Fibroblast of skin of right quadriceps (primary cell): ENCODE measurements around the gene HYAL2.
"Not testable (repeated sequence)": the region's sequence is repeated elsewhere in the genome, so short reads cannot be mapped to it uniquely, and the experiment has no call there.

ENCODE experiments used
- DNase-seq: peaks from one replicate; pipeline ENCODE4 v3.0.0-alpha.2; 2013

Gene HYAL2

DNA sequence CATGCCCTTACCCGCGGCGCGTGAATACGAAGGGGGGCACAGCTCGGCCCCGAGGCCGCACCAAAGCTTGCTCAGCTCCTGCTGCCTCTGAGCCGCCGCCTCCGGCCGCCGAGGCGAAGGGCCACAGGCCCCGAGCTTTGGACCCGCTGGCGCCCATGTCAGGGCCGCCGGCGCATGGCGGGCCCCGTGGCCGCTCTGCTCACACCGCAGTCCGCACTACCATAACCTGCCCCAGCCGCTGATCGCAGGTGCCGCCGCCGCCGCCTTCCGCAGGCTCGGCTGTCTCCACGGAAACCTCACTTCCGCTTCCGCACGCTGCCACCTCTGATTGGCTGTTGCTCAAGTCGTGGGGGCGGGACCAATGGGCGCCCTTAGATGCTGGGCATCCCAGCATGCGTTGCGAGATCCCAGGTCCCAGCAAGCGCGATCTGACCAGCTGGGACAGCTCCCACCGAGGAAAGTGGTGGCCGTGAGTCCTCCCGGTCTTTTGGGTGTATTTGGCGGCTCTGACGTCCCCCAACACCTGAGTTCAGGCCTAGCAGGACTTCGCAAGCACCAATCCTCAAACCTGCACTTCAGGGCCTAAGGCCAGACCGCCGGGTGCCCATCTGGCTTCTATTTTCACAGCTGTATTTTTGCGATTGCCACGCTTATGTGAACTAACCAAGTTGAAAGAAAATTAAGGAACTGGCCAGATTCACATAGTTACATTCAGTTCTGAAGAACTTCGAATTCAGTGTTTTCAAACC lies 5.6 kb upstream of the HYAL2 start, which contains the start of gene TUSC2:
TUSC2 (minus strand) TSS at position 281 of the 749 bp plus-strand sequence; CDS start at position 157, 124 bp downstream.
- DNase-seq: peak; percentile 93

DNA sequence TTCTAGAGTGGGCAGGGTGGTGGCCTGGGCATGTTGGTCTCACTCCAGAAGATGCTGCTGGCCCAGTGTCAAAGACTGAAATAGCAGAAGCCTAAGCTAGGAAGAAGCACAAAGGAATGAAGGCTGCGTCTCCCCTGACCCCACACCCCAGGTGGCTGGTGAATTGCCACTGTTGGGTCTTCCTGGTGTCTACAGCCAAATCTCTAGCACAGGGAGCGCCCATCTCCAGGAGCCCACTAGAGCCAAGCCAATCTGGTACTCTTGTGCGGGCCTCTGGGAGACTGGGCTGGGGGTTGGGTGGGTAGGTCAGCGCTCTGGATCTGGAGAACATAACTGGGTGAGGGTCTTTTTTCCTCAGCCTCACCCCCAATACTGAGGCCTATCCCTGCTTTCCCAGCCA lies 4.6 kb upstream of the HYAL2 start:
- no peak for DNase-seq

DNA sequence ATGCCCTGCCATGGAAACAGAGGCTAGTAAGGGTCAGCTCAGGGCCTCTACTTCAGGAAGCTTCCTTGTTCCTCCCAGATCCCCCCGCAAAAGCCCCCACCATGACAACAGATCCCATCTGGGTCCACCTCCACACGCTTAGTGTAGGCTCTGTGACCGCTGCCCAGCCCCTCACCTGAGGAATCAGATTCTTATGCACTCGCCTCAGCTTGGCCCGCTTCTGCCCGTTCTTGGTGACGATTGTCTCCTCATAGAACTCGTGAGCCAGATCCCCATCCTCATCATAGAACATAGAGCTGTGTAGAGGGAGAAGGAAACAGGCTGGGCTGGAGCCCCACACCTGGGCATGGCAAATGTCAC lies 3.6 kb upstream of the HYAL2 start:
- no peak for DNase-seq

DNA sequence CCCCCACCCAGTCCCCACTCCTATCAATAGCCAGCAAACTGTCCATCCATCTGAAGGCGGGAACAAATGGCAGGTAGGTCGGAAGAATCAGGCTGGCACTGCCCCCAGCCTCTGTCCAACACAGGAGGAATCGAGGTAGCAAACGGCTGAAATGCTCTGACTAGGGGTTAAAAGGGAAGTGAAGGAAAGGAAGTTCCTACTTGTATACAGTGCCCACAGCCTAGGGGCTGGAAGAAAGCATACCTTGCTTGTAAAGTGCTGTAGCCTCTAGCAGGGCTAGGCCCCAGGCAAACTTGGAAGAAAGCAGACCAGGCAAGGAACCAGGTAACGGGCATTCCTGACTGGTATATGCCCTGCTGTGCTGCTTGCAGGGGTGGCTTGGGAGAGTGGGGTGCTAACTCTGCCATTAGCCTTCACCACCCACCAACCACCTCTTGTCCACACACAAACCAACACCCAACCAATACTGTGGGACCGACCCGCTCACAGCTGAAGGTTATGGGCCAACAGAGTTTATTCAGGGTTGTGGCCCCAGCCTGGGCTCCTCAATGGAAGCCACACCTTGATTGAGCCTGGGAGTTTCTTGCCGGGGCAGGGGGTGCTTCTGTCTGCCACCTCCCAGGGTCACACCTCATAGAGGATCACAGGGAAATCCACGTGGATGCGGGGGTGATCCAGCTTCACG lies 3.1 kb upstream of the HYAL2 start:
- no peak for DNase-seq

DNA sequence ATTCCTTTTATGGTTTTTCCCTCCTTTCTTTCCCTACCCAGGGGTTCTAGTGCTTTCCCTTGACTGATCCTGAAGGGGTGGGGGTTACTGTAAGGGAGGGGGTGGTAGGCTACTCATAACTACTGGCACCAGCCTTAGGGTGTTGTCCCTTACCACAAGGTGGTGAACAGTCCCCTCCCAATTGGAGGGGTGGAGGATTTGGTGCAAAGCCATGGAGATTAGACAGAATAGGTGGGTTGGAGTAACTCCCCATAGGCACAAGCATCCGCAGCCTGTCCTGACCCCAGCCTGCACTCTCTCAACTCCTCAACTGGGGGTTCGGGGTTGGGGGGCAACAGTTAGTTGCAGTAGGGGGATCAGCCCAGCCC lies 2.6 kb upstream of the HYAL2 start:
- no peak for DNase-seq

DNA sequence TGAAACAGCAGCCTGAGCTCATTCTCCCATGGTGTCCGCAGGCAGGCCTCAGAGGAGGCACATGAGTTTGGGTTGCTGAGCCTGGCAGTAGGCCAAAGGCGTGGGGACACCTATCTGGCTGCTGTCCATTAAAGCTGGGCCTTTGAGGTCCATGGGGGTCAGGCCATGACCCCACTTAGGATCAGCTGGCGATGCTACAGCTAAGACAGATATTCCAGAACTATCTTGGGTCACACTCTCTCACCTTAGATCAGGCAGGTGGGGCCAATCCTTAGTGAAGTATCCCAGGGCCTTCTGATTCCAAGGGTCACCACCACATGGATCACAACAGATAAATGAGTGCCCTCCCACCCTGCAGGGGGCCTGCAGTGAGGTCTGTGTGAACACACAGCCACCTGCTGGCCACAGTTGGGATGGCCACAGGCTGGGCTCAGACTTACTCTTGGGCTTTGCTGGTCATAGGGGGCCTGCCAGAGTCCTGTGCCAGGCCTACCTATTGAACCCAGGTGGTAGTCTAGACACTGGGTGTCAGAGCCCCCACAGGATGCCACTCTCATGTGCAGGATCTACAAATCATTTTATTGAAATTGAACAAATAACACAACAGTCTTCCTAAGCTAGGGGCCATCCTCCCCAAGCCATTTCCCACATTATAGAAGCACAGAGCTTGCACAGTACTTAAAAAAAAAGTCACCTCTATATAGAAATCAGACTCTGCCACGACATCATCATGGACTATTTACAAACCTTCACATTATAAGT lies 2.0 kb upstream of the HYAL2 start:
- peak; percentile 57 for DNase-seq

DNA sequence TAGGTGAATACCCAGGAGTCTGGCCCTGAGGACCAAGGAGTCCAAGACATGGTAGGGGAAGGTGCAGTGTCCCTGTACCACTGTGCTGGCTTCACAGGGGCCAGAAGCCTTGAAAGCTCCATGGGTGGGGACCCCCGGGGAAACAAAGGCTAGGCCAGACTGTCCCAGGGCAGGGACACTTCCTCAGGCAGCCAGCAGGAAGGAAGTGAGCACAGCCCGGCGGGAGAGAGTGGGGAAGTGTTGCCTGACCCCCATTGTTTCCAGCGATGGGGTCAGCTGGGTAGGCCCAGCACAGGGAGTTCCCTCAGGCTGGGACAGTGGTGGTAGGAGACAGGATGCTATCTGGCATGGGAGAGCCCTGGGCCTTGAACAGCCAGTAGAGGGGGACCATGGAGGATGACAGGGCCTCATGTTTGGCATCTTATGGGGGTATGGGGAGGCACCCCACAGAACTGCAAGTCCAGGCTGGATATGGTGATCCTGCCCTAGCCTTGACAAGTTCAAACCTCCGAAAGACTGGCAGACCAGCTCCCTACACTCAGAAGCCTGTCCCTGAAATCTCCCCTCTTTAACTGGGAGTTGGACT lies 1.2 kb upstream of the HYAL2 start:
- no peak for DNase-seq

DNA sequence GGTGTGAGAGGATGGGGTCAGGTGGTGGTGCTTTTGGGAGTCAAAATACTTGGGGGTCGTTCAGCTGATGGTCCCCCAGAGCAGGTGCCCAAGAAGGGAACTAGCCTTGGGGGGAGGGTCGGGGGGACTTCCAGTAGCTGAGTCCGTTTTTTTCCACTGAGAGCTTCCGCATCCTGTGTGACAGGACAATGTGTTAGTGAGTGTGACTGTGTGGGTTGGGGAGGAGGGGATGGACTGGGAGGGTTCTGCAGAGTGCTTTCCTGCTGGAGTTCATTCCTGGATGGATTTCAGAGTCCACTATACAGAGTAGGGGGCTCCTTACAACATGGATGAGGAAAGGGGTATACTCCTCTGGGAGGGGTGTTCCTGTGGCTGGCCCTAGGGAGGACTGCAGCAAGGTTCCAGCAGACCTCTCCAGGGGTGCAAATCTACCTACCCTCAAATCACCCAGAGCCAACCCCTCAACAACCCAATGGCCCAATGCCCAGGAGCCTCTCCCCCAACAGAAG lies 601 bp upstream of the HYAL2 start:
- DNase-seq: no peak

DNA sequence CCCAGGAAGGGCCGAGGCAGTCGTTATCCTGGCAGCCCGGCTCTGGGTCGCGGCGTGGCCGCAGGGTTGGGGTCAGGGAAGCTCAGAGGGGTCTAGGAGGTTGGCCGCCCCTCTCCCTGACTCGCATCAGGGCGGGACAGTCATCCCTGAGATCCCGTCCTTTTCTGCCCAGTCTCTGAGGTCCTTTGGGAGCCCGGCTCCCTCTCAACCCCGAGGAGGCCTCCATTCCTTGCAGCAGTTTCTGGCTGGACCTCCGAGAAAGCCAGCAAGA lies 495 bp downstream of the HYAL2 start:
- no peak for DNase-seq

DNA sequence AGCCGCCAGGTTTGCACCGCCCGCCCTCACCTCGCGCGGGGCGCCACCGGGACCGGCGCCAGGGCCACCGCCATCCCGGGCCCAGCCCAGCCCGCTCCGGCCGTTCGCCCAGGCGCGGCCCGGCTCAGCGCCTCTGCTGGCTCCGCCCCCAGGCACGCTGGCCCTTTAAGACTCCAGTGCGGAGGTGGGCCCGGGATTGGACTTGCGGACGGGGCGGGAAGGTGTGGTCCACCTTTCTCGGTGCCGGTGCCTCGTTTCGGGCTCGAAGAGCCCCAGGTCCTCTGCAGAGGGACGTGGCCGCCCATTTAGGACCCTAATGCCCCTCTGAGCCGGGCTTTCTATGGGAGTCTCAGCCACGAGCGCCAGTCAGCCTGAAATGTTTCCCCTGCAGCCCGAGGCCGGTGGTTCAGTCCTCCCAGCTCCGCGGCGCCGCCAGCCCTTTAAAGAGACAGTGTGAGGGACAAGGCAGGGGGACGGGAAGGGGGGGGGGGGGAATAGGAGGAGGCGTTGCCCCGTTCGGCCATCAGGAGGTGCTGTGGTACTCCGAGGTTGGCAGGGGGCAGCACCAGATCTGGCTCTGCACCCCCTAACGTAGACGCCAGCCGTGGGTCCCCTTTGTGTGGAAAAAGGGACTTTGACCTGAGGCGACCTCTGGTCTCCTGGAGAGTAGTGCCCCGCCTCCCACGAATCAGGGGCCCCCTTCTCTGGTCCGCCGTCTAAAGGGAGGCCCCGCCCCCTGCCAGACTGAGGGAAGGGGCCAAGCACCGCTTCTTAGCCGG lies 1.0 kb downstream of the HYAL2 start:
- peak; percentile 88 for DNase-seq

DNA sequence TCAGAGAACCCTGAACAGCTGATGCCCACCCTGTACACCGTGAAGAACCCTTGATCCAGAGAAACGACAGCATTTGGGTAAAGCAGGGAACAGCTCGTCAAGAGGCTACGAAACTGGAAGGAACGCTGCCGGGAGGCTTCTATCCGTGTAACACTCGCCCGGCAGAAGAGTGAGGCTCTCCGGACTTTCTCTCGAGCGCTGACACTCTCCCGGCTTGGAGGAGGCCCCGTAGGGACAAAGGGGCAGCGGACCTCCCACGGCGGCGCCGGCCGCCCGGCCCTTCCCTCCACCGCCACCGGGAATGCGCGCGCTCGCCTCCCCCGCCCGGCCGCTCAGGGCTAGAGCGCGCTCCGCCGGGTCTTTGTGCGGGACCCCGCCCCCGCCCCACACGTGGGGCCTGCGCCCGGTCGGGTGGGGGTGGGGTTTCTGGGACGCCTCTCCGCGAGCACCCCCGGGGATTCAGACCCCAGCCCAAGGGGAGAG lies 1.7 kb downstream of the HYAL2 start:
- peak; percentile 73 for DNase-seq

DNA sequence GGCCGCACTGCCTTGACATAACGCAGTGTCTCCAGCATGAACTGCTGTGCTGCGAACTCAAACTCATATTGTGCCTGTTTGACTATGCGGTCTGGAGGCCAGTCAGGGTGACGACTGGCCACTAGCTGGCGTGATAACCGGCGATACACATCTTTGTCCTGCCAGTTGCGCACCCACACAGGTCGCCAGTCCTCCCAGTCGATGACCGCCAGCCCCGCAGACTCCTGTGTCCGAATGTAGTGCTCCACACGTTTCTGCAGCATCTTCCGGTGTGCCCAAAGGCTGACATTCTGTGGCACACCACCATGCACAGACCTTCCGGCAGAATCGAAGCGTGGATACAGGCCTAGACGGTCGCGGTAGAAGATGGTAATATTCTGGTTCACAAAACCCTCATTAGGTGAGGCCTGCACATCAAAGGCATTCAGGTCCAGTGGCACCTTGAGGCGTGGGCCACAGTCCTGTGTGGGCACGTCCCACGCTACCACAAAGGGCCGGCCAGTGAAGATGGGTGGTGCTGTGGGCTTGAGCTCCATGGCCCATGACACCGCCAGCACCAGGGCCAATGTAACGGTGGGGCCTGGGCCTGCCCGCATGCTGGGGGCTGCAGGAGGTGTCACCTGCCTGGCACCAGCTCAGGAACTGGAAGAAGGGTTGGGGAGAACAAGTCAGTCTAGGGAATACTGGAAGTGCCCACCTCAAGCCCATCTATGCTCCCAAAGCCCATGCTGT lies 2.5 kb downstream of the HYAL2 start:
- DNase-seq: no peak

DNA sequence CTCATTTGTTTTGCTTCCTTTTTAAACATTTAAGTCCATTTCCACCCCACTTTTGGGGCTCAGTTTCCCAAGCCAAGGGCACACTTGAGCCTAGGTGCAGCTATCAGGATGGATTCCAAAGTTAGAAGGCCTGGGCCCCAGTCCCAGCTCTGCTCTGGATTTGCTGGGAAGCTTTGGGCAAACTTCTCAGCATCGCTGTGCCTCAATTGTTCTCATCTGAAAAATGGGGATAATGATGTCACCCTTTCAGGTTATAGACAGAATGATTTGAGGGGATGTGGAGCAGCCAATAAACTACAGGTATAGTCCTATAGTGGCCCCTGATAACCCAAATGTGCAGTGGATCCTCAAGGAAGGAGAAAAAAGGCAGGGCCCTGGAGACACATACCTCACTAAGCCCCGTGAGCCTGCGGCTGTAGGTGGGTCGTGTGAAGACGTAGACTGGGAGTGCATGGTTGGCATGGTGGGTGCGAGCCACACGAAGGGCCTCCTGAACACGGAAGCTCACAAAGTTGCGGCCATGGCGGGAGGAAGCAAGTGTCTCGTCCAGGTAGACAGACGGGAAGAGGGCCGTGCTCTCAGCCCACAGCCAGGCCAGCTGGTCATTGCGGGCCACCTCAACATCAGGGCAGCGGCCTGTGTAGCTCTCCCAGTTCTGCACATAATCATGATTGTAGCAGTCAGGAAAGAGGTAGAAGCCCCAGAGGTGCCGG lies 3.2 kb downstream of the HYAL2 start:
- DNase-seq: no peak

DNA sequence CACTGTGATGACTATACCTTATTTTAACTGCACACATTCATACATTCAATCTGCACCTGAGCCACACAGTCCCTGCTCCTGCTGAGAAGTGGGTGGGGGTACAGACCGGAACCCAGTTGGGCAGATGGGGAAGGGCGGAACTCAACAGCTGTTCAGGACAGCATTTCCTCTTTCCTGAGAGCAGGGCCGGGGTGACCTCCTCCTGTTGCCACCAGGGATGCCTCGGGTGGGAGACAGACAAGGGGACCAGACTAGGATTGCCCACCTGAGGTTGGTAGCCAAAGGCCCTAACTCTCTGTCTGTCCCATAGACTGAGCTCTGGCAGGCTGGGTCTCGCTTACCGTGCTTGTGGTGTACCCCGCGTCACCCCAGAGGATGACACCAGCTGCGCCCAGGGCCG lies 3.9 kb downstream of the HYAL2 start:
- no peak for DNase-seq

DNA sequence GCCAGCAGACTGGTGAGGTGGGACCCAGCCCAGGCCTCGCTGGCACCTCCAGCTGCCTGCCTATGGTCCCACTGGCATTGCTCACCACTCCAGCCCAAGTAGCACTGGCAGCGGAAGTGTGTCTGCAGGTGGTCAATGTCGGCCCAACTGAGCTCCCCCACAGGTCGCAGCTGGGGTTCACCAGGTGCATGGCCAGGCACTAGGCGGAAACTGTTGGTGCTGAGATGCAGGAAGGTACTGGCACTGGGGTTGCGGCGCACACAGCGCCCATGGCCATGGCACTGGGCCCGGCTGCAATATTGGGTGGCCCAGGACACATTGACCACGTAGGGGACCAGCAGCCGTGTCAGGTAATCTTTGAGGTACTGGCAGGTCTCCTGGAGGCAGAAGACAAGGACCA lies 4.4 kb downstream of the HYAL2 start:
- no peak for DNase-seq

DNA sequence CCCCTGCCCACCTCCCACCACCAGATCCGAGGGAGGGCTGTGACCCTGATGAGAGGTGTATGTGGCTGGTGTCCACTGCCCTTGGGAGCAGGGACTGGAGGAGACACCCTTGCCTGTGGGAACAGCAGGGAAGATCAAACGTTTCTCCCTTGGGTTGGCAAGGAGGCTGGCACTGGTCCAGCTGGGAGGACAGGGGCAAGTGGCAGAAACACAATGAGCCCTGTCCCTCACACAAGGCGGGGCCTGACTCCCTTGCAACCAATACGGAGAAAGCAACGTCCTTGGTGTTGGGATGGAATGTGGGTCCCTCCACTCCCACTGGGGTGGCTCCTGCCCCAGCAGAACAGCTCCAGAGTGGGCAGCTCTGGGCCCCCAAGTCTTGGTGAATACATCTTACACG lies 5.2 kb downstream of the HYAL2 start:
- DNase-seq: no peak

DNA sequence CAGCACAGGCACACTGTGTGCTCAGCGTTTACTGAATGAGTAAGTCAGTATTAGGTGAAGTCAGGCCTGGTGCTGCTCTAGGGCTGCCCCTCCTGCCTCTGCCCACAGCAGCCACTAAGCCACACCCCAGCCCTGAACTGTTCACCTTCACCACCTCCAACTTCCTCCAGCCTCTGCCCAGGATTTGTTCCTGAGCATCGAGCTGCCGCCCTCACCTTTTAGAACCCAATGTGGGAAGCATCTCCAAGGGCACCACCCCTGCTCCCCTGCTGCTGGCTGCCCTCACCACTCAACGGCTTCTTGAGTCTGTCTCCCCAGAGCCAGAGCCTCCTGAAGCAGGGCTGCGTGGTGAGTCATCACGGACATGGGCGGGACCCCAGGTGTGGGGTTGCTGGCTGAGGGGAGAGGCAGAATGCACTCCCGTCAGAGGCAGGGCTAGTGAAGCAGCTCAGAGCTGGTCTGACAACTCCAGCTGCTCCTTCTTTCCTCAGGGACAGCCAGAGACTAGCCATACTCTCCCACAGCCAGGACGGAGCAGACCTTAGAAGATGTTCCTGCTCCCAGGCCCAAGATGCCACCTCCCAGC lies 5.8 kb downstream of the HYAL2 start:
- DNase-seq: no peak

DNA sequence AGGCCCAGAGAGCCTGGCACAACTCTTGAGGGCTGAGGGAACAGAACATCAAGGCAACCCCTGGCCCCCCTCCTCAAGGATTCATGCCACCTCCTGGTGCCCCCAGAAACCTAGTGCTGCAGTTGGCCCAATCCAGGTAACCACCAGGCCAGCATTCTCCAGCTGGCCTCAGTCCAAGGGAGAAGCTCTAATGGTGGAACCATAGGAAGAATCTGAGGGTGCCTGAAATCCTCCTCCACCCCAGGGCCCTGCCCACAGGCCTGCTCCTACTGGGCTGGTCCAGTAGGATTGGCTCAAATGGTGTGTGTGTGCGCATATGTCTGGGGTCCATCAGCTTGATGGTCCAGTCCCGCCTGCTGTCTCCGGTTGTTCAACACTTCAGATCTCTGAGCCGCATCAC lies 7.7 kb downstream of the HYAL2 start:
- DNase-seq: no peak

DNA sequence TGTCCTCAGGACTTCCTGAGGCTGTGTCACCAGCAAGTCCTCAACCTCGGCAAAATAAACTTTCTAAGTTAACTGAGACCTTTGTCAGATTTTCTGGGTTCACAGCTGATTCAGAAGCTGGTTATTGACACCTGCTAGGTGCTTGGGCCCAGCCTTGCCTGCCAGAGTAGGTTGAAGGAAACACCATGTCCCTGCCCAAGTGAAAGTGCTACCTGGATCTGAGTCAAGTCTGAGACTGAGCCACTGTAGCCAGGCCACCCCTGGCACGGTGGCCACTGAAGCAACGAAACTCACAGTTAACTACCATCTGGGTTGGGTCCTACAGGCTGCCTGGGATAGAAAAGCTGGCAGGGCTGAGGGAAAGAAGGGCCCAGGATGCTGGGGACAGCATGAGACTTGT lies 8.2 kb downstream of the HYAL2 start:
- DNase-seq: no peak

DNA sequence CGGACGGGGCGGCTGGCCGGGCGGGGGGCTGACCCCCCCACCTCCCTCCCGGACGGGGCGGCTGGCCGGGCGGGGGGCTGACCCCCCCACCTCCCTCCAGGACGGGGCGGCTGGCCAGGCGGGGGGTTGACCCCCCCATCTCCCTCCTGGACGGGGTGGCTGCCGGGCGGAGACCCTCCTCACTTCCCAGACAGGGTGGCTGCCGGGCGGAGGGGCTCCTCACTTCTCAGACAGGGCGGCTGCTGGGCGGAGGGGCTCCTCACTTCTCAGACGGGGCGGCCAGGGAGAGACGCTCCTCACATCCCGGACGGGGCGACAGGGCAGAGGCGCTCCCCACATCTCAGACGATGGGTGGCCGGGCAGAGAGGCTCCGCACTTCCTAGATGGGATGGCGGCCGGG lies 10.5 kb downstream of the HYAL2 start:
- not testable (repeated sequence) for DNase-seq

DNA sequence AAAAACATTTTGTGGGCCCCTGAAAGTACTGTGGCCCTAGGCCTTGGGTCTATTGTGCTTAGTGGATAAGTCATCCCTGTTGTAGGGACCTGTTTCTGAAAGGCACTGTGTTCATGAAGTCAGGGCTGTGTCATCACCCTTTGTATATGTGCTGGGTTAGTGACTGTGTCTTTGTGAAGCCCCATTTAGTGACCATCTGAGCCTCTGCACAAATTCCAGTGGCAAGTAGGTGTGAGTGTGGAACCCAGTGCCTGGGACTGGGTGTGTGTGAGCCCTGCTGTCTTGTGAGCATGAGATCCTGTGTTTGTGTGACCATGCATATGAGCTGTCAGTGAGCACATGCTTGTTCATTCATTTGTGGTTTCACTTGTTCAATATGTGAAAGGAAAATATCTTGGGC lies 17.9 kb downstream of the HYAL2 start:
- DNase-seq: no peak
